GM15510 (cell line): ENCODE data around the gene FGF10.

Source experiments
- POLR2A ChIP-seq: IDR thresholded peaks from 3 replicates; pipeline ENCODE4 v1.6.1; 2011; ENCODE audit warnings: borderline replicate concordance; ENCODE audit not compliant: insufficient read length; ENCODE audit errors: extremely low read depth

FGF10 gene

DNA sequence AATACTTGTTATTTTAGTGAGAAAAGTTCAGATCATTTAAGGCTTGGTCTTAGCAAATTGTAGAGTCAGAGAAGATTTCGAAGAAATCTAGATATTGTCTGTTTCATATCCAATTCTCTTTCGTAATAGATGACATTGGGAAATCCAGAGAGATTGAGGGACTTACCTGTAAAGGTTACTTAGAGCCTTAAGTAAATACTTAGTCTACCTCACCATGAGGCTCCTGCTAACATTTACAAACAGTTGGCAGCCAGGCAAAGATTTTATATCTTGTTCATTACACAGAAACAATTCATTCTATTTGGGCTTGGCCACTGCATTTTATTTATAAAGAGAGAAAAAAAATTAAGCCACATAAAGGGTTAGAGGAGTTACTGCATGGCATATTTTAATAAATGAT, 70.3 kb downstream of the FGF10 start:
- no peak for TF ChIP-seq POLR2A

DNA sequence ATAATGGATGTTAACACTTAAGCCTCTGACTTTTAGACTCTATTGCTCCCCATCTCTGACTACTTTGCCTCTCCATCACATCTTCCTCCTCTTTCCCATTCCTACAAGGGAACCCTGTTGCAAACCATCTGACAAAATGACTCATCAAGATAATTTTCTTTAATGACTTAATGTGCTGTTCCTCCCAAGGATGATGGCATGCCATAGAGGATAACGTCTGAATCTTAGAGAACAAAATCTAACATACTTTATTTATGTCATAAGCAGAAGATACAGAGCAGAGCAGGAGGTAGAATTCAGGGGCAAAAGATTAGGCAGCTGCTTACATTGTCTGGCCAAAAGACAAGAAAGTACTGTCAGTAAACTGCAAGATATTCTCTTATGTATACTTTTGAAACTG, 76.8 kb downstream of the FGF10 start:
- no peak for TF ChIP-seq POLR2A

- no peak for TF ChIP-seq POLR2A
Observed at GRCh38 chr5:44300551-44300950, 88.7 kb downstream of the FGF10 start.

DNA sequence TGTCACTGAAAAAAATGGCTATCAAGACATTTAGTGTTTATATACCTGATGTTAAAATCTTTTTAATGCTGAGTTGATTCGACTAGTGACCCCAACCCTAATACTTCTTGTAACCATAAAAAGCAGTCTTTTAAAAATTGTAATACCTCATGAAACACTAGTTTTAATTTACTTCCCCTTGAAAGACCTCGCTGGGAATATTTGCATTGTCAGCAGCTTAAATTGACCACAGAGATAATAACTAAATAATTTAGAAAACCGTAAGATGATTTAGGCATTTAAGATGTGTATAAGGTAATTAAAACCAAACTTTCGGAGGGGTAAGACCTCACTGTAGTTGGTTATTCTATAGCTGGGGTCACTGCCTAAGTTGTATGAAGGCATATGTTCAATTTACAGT, 89.8 kb downstream of the FGF10 start:
- no peak for TF ChIP-seq POLR2A

GRCh38 chr5:44294516-44294915, 94.7 kb downstream of the FGF10 start:
- TF ChIP-seq POLR2A = no peak

DNA sequence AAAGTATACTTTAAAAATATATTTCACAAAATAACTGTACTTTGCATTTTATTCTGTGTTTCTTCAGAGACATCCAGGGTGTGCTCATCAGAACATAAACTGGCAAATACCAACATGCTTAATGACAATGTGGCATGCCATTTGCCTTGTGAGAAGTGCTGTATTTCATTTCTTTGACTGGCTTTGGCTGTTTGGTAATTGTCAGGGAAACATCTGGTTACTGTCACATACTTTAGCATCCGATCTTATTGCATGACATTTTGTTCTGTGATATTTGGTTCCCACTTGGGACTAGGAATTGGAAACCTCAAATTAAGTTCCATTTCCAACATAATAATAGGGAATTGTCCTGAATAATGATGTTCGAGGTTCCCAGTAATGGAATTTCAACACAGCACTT, 96.5 kb downstream of the FGF10 start:
- TF ChIP-seq POLR2A = no peak

DNA sequence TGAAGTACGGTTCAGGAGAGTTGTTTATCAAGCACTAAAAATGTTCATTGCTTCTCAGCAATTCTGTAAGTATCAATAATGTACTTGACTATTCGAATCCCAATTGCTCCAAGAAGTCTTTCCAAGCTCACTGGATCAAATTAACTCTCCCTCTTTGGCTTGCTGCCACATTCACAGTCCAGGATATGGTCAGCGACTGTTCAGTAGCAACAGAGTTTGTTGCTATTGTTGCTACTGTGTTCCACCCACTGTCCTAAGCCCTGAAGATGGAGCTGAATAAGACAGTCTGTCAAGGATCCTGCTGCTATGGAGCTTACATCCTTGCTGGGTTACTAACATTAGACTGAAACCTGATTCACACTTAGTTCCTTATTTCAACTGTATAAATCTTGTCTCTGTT, 110.8 kb downstream of the FGF10 start:
- no peak for TF ChIP-seq POLR2A

- TF ChIP-seq POLR2A = no peak
Observed at GRCh38 chr5:44275908-44276307, 113.3 kb downstream of the FGF10 start.

- TF ChIP-seq POLR2A = no peak
Observed at GRCh38 chr5:44275329-44275728, 113.9 kb downstream of the FGF10 start.

GRCh38 chr5:44267909-44268308, 121.3 kb downstream of the FGF10 start:
- TF ChIP-seq POLR2A = no peak

DNA sequence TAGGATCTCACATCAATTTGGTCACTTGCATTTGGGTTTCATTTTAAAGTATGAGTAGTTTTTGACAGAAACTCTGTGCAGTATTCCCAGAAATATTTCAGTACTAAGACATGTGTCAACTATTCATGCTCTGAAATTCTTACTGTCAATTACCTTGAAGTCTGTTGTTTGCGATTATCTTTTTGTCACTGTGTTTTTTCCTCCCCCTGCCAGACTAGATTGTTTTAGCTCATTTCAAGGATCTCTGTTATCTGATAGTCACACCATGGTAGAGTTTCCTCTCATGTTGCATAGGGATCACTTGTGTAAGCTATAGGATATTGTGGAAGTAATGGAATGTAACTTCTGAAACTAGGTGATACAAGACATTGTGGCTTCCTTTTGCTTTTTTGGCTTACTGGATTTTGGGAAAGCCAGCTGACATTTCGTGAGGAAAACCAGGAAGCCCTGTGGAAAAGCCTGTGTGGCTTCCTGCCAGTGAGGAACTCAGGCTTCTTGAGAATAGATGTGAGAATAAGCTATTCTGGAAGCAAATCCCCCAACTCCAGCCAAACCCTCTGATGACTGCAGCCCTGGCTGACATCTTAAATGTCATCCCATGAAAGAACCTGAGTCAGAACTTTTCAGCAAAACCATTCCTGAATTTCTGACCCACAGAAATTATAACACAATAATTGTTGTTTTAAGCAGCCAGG, 122.2 kb downstream of the FGF10 start:
- TF ChIP-seq POLR2A = no peak

DNA sequence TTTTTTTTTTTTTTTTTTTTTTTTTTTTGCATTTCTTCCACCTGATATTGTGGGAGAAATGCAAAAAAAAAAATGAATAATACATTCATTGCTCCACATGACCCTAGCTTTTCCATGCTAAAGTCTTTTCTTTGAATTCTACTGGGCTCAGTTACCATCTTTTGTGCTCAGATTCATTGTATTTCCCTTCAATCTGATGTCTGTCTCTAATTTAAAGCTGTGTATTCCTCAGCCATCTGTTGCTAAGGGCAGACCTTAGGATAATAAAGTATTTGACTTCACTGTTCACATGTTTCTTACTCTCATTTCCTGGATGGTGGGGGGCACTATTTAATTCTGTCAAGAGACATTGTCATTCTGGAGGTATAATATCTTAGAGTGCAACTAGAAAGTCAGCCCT, 123.5 kb downstream of the FGF10 start:
- TF ChIP-seq POLR2A = no peak

- TF ChIP-seq POLR2A = no peak
Observed at GRCh38 chr5:44260793-44261192, 128.4 kb downstream of the FGF10 start.

GRCh38 chr5:44257653-44258365, 131.4 kb downstream of the FGF10 start:
- no peak for TF ChIP-seq POLR2A

- no peak for TF ChIP-seq POLR2A
Observed at GRCh38 chr5:44257221-44257620, 132.0 kb downstream of the FGF10 start.
